K562 (cell line): ENCODE measurements around the gene BLTP3A.

Experiments used
- CTCF ChIP-seq, 3 experiments: IDR thresholded peaks in 2 of 3; conservative IDR thresholded peaks in 1 of 3; 2 replicates each; pipeline ENCODE4 v1.5.1; 2011 to 2012; ENCODE audit warnings: low read length in 3 of 3, mild to moderate bottlenecking in 3 of 3, control low read depth in 2 of 3, improper control_type of control experiment in 1 of 3, inconsistent platforms in 1 of 3, low read depth in 1 of 3, mixed read lengths in 1 of 3, moderate library complexity in 1 of 3; ENCODE audit not compliant: insufficient read depth in 2 of 3
- EGR1 ChIP-seq: fragments of 450-650 bp; conservative IDR thresholded peaks from 2 replicates; pipeline ENCODE4 v1.6.1; 2017; ENCODE audit warnings: mild to moderate bottlenecking
- FOXM1 ChIP-seq, 2 experiments: fragments of 450-650 bp in 1 of 2; sonication (generic) in 1 of 2; formaldehyde crosslinking in 1 of 2; IDR thresholded peaks; 2 replicates each; pipeline versions ENCODE4 v1.6.1 to v1.9.0; 2017 to 2022; ENCODE audit warnings: low read depth in 2 of 2, mild to moderate bottlenecking in 2 of 2, missing genetic modification reagents in 1 of 2, moderate library complexity in 1 of 2
- POLR2AphosphoS5 ChIP-seq: IDR thresholded peaks from 2 replicates; pipeline ENCODE4 v1.6.1; 2011; ENCODE audit warnings: mild to moderate bottlenecking, low read depth, low read length, moderate library complexity; ENCODE audit not compliant: control insufficient read depth, insufficient read depth

GRCh38 chr6:34760108-34760507 lies 31.8 kb upstream of the BLTP3A start:
- TF ChIP-seq POLR2AphosphoS5 (no peak), EGR1 (no peak), CTCF (IDR thresholded peaks at IDR 0.05 in 2 of 3, conservative IDR thresholded peaks at IDR 0.05 in 1 of 3; ENCODE audit: insufficient read depth in 2 of 3, low read depth in 1 of 3, low read length in 3 of 3) (no peak), FOXM1 (IDR thresholded peaks at IDR 0.05; ENCODE audit: low read depth) (no peak), FOXM1 (CRISPR knock-in tag; IDR thresholded peaks at IDR 0.05; ENCODE audit: low read depth) (no peak)
